GM18907 (cell line): ENCODE measurements around the gene CLCN2.

ENCODE experiments used
- ATAC-seq: cut with Tn5 transposase; IDR thresholded peaks from one replicate; pipeline ENCODE4 v1.9.1; 2021; ENCODE audit warnings: mild to moderate bottlenecking, moderate library complexity; ENCODE audit not compliant: unreplicated experiment

Gene CLCN2

GRCh38 chr3:184381261-184382224 is 20.1 kb upstream of the CLCN2 start:
- no peak for ATAC-seq

GRCh38 chr3:184380627-184381260 is 19.3 kb upstream of the CLCN2 start:
- no peak for ATAC-seq

GRCh38 chr3:184380185-184380626 is 18.8 kb upstream of the CLCN2 start:
- ATAC-seq: no peak

- no peak for ATAC-seq
These were observed 18.2 kb upstream of the CLCN2 start, which contains the start of gene CHRD for GRCh38 chr3:184379358-184380184. Gene CHRD (plus strand): TSS chr3:184380054. CDS start chr3:184380319, 265 bp downstream.

GRCh38 chr3:184378651-184379357 is 17.4 kb upstream of the CLCN2 start:
- no peak for ATAC-seq

GRCh38 chr3:184377882-184378445 is 16.6 kb upstream of the CLCN2 start, which contains the start of gene THPO:
Gene THPO (minus strand): TSS chr3:184378207. CDS start chr3:184376259, 1,948 bp downstream.
- no peak for ATAC-seq

GRCh38 chr3:184377374-184377773 is 16.0 kb upstream of the CLCN2 start:
- no peak for ATAC-seq

- ATAC-seq: no peak
These were observed 14.5 kb upstream of the CLCN2 start for GRCh38 chr3:184375747-184376461.

GRCh38 chr3:184373422-184373821 is 12.0 kb upstream of the CLCN2 start:
- no peak for ATAC-seq

- ATAC-seq: no peak
These were observed 11.5 kb upstream of the CLCN2 start for GRCh38 chr3:184372911-184373310.

GRCh38 chr3:184372296-184372821 is 11.0 kb upstream of the CLCN2 start:
- ATAC-seq: no peak

GRCh38 chr3:184371570-184372018 is 10.2 kb upstream of the CLCN2 start:
- ATAC-seq: peak; percentile 67

GRCh38 chr3:184368586-184369183 is 7.3 kb upstream of the CLCN2 start:
- ATAC-seq: no peak

- ATAC-seq: no peak
These were observed 6.7 kb upstream of the CLCN2 start for GRCh38 chr3:184368116-184368515.

- no peak for ATAC-seq
These were observed 5.3 kb upstream of the CLCN2 start for GRCh38 chr3:184366619-184367289.

- ATAC-seq: peak; percentile 85
These were observed 1.5 kb upstream of the CLCN2 start for GRCh38 chr3:184362668-184363546.
